Stimulated activated CD8-positive, alpha-beta memory T cell treated with anti-CD3 and anti-CD28 coated beads, Interleukin-2, amount 100 ng/mL, for 48 hours (primary cell): ENCODE measurements around the gene CD44.

Source experiments
- DNase-seq, 2 donors: peaks; one replicate each; pipeline ENCODE4 v3.0.0-alpha.2; 2020; ENCODE audit warnings: low read depth in 2 of 2

The CD44 gene

DNA sequence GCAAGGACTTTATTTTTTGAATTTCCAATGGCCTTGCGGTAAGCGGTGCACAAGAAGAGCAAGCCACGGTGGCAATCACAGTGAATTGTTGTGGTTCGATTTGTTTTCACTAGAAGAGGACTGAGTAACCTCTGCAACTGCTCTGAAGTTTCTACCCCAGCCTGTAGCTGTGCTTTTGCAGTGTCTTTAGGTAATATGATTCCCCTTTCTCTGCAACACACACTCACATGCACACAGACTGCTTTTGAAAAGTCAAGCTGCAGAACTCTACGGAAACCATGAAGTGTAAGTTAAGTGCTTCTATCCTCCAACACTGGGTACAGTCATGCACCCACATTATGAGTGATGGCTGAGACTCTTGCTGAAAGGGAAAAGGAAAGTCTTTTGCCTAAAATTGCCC is 38.4 kb downstream of the CD44 start:
- DNase-seq, result no peak

DNA sequence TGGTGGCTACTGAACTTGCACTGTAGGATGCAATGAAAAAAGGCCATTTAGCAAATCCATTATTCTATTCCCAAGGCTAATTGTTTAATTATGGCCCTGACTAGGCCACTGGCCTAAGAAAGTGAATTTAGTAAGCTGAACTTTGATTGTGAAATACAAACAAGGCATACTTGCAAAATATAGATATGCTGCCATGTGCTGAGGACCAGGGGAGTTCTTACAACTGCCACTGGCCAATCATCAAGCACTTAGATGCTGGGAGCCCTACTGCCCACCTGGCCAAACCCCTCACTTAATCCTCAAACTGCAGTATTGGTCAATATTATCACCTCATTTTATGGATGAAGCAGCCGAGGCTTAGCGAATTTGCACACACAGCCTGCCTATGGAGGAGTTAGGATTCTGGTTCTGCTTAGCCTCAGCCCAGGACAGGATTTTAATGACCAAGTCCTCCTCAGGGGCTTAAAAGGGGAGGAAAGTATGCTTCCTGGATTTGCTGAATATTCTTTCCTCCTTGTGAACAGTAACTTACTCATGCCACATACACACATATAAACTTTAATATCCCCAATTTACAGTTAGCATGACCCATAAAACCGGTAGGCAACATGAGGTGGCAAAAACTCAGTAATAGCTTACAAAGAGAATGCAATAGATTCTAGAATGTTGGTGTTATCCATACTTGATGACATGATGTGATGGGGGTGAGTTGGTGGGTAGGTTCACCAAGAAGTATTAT is 39.3 kb downstream of the CD44 start:
- no peak for DNase-seq

DNA sequence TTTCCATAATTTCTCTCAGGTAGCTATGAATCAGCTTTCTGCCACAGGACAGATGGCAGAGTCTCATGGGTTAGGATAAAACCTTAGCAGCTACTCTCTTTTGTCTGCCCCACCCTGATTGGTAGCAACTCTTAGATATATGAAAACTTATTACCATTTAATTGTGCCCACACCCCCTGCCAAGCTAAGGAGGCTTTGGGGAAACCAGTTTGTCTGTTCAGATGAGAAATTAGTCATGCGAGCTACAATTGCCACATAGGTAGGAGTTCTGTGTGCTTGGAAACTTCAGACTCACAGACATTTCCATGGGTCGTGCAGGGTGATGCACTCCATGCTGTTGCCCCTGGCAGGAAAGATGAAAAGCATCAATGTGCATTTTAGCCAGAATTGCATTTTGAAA is 39.9 kb downstream of the CD44 start:
- DNase-seq, result no peak

DNA sequence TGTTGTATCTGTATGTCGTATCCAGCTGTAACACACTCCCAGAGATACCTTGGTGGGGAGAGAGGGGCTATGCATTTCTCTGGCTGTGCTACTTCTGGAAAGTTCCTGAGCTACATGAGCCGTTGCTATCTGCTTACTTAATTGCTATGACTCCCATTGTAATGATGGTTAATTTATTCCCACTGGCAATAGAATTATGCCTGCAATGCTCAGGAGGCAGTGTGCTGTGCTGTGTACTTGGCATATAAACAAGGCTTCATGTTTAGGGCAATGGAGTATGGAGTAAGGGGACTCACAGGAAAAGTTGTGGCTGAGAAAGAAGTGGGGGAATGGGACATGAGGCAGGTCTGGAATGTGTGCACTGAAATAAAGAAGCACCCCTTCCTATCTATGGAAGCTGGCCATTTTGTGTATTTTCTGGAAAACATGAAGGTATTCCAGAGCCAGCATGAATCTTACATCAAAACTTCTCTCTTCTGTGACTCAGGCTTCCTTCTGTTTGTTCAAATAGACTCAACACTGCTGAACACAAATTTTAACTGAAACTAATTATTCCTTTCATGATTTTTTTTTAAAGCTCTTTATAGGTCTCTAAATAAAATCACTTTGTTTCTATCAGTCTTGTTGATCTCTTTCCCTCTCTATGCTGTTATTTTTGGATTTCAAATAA is 40.6 kb downstream of the CD44 start:
- no peak for DNase-seq

DNA sequence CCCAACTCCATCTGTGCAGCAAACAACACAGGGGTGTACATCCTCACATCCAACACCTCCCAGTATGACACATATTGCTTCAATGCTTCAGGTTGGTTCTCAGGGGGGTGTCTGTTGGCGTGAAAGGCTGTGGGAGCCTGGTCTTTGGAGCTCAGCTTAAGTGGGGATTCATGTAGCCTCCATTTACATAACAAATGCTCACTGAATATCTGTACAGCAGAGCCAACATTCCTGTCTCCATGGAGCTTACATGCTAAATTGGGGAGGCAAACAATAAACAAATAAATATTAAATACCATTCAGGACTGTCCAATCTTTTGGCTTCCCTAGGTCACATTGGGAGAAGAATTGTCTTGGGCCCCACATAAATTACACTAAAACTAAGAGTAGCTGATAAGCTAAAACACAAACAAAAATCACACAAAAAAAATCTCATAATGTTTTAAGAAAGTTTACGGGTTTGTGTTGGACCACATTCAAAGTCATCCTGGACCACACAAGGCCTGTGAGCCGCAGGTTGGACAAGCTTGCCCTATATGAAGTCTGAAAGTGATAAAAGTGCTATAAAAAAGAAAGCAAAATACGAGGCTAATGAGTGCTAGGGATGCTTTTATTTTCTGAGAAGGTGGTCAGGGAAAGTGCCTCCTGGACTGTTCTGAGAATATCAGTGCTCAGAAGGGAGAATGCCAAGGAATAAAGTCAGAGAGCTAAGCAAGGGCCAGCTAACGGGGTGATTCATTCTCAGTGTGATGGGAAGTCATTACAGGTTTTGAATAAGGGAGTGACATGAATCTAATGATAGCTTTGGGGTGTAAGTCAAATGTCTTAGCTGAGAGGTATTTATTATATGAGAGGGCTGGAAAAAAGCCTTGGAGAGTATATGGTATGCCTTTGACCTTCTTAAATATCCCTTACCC is 41.6 kb downstream of the CD44 start:
- no peak for DNase-seq

DNA sequence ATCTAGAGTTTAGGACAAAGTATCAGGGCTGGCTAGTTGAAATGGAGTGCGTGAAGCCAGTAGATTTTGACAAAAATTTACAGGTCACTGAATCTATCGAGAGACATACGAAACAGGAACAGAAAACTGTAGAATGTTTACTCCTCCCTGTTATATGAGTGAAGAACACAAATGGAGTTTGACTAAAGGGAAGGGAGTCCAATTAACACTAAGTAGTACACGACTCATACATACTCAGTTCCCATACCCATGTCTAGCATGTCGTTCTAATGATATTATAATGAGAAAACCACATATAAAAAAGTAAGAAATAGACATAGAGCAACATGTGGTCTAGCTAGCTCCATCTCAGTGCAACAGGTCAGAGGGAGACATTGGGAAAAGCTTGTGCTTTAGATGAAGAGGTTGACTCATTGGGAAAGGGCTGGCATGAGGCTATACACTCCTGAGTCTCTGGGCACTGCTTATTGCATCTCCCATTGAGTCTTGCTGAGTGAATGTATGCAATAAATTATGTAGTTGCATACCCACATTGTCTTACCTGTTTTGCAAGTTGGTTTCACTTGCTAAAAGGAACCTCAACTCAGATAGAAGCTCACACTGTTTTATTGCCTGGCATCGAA is 43.5 kb downstream of the CD44 start:
- no peak for DNase-seq

DNA sequence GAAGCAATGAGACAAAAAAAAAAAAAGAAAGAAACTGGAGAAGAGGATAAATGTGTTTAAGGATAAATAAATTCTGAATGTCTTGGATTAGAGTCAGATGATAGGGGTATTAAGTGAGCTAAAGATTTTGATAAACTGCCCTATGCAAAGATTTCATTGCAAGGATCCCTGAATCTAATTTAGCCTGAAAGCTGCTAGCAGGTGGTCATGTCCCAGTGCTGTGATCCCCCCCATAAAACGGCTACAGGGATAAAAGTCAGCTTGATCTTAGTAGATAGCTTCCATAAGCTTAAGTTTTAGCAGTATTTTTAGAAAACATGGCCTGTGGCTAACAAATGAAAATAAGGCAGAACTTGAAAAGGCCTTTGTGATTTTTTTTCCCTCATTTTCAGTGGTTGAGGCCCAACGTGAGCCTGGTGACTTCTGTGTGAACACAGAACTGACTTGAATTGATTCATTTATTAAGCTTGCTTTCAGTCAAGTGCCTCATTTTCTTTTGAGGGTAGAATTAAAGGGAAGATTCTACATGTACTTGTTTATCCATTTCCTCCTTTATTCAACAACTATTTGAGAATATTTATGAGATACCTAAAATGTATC is 44.5 kb downstream of the CD44 start:
- no peak for DNase-seq

DNA sequence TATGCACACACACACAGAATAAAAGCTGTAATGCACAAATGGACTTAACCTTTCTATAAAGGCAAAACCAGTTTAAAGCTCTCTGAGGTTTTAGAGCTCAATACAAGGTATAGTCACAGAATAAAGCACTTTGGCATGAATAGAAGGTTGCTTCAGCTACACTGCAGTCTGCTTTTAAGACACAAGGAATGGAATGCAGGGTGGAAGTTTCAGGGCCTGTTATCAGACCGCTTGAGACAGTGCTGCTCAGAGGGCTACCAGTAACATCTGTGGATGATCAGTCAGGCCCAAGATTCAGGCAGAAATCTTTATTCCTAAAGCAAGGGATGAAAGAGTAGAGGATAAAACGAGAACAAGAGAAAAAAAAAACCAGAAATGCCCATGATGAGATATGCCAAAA is 46.7 kb downstream of the CD44 start:
- no peak for DNase-seq

DNA sequence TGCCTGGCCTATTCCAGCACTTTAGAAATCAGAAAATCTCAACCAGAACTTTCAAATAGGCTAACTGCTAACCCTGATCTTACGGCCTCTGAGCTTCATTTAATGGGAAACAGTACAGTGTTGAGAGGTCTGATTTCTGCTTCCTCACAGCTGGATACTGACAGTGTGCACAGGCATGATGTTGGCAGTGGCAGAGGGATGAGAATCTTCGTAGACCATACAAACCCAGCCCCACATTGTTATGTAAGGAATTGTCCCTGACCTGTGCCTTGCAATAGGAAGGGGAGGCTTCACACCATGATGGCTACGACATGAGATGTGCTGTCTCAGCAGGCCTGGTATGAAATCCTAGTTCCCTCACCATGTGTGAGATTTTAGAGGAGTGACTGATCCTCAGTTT is 49.0 kb downstream of the CD44 start:
- DNase-seq, result no peak

DNA sequence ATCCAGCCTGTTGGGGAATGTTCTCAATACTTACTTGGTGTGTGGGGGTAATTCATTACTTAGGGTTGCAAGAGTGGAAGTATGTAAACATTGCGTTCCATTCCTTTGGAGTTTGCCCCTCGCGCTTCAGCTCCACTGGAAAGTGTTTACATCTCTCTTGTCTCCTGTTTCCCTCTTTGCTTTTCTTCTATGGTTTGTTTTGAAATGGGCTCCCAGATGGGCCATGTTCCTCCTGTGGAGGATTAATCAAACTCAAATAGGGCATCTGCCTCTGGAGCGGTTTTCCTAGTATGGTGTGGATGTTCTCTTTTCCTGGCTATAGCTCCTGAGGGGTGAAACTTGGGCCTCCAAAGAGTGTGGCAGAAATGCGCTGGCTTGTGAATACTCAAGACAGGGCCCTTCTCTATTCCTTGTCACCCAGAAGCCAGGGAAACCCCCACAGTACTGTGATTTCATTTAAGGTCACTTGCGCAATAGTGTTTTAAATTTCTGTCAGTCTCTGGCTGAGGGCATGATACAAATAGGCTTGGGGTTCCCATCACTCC is 51.9 kb downstream of the CD44 start:
- DNase-seq, result no peak

DNA sequence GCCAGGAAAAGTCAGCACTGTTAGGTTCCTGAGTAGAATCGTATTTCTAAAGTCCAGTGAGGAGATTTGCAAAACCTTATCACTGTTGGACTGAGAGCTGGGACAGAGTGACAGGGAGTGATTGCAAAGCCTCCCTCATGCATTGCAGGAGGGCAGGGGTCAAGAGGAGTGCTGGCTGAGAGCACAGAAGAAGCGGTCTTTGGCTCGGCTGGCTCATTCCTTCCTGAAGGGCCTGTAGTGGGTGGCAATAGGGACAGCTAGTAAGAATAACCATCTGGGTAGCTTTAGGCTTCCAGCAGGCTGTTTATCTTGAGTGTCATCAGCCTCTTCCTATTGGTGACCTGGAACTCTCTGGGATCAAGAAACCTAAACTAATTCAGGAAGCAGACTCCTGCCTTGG is 53.4 kb downstream of the CD44 start:
- no peak for DNase-seq

DNA sequence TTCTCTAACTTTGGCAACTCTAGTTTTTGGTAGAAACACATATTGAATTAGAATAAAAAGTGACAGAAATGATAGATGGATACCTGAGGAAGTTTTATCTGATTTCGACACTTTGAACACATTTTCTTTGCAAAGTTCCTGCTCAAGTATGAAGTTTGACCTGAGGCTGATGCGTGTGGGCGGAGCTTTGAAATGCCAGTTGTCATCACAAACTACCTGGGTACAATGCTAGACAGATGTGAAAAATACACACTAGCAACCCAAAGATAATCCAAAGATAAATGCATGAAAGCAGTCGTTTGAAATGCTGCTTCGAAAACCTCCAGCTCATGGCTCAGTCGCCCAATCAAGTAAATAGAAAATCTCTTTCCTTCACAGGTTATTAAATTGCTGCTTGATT is 54.8 kb downstream of the CD44 start:
- DNase-seq, result no peak

DNA sequence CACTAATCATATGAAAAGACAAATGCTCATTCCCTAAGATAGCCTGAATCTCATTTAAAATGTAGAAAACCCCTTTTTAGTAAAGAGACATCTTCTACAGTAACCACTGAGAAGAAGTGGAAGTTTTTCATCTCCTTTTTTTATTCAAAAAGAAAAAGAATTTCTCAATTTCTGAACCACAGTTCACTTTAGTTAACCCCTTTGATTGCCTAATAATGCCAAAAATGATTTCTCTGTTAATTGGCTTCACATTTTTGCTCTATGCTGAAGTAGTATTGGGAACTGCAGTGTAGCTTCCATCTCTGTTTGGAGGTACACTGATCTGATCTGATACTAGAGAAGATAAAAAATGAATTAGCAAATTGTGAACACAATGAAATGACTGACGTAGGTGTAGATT is 58.3 kb downstream of the CD44 start:
- no peak for DNase-seq

DNA sequence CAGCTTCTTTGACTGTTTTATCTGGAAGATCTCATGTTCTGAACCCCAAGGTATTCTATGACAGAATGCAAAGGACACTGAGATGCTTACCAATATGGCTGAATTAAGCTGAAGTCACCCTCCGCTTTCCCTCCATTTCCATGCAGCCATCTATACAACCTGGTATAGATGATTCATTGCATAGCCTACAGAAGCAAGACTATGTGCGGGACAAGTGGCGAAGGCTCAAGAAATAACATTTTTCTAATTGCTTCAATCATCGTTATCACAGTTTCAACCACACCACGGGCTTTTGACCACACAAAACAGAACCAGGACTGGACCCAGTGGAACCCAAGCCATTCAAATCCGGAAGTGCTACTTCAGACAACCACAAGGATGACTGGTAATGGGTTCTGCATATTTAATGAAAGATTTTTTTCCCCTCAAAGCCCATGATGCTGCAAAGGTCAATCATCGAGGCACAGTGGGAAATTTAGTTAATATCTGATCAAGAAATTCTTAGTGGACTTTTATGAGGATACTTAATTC is 61.9 kb downstream of the CD44 start:
- DNase-seq, result no peak

DNA sequence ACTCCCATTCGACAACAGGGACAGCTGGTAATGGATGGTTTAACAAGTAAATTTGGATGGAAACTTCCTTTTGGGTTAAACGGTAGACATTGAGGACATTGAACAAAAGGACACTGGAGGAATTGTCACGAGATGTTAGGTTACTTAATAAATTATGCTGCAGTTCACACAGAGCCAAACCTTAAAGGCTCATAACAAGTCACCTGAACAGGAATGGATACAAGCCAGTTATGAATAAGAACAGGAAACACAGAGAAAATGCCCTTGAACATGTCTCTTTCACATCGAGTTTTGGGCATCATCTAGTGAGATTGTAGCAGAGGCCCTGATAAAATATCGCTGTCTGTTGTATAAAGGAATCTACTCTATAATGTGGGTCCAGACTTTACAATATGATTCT is 65.6 kb downstream of the CD44 start:
- DNase-seq, result no peak

DNA sequence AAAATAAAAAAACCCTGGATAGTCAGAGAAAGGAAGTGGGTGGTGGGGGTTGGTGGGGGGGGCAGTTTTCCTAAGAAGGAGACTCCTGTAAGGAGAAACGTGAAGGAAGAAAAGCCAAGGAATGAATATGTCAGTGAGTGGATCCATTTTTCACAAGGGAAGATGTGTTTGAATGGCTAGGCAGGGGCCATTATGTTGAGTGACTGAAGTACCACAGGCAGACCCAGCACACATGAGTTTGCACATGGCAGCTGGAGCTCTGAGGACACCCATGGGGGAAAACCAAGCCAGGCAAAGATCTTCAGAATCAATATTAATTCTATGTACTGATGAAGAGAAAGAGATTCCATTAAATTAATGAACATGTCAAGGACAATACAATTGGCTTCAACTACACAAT is 67.6 kb downstream of the CD44 start:
- no peak for DNase-seq

DNA sequence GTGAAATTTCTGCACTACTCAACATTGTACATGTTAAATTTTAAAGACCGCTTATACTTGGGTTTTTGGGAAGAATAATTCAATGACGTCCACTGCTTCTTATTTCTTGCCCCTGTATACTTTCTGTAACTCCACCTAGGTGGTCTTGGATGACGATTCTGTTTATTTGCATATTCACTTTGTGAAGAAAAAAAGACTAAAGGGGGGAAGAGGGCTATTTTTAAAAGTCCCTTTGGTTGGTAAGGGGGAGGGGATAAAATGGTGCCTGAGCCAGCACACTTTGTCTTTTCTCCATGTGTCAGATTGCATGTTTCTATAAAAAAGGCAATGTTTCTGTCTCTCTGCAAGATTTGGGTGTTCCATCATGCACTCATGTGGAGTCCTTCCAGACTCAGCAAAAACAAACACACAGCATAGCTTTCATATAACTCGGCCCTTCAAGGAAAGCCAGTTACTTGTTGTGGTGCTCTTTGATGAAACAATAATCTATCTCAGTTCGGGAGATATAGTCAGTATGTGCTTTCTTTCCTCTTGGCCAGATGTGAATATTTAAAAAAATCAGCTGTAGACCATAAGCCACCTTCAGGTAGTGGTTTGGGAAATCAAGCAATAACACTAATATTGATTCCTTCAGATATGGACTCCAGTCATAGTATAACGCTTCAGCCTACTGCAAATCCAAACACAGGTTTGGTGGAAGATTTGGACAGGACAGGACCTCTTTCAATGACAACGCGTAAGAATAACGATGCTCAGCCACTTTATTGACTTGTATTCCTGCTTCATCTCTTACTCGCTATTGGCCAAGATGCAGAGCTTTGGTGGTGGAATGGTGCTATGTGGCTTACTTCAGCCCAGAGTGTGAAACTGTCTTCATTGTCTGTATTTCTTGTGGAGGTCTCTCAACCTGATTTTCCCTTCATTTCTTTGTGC is 68.8 kb downstream of the CD44 start:
- DNase-seq, result no peak

DNA sequence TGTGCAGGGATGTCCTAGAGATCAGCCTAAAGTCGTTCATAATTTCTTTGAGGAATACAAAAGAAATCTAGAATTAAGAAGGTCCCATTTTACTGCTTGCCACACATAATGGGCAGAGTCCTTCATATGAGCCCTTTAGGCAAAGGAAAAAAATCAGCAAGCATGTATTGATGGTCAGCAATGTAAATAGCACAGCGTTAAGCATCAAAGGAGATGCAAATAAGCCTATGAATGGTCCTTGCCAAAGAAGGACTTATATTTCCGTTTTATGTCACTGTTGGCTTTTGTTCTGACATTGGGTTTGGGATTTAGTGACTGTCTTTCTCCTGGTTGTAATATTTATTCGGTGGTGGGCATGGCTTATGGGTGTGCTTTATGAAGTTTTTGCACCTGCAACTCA is 69.8 kb downstream of the CD44 start:
- DNase-seq, result no peak

DNA sequence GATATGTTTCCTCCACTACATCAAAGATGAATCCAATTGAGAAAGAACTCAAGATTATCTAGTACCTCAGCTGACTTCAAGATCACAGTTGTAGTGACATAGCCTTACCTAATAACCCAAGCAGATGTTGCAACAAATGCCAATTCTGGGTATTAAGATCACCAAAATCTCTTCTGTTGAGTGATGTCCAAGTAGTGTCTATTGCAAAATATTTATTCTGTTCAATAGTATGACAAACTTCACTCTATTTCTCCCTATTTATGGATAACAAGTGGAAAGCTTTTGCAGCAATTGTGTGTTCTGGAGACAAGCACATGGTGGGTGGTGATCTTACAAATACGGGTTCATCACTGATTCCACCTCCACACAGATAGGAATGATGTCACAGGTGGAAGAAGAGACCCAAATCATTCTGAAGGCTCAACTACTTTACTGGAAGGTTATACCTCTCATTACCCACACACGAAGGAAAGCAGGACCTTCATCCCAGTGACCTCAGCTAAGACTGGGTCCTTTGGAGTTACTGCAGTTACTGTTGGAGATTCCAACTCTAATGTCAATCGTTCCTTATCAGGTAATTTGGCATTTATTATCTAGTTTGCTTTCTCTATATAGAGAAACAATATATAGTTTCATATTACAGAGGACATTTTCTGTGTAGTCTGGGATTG is 72.0 kb downstream of the CD44 start:
- no peak for DNase-seq

DNA sequence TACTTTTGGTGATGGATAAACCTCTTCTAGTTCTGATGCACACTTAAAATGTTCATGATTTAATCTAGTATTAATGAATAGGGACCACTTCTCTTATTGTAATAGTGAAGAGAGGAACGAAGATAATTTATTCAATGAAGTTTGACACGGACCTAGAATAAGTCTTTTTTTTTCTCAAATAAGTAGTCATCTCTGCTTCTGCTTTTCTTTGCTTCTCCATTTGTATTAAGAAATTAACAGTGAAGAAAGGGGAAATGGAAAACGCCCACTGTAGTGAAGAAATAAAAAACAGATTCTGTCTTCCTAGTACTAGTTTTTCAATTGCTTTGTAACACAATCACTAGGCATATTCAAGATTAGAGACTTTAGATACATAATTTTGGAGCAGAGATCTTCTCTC is 73.0 kb downstream of the CD44 start:
- DNase-seq, result no peak
